GM21786 (cell line): ENCODE data around the gene ZC3H8.
"Not testable (repeated sequence)": the region's sequence is repeated elsewhere in the genome, so short reads cannot be mapped to it uniquely, and the experiment has no call there.

Experiments used
- ATAC-seq: cut with Tn5 transposase; IDR thresholded peaks from one replicate; pipeline ENCODE4 v1.9.1; 2021; ENCODE audit not compliant: unreplicated experiment

Gene ZC3H8

DNA sequence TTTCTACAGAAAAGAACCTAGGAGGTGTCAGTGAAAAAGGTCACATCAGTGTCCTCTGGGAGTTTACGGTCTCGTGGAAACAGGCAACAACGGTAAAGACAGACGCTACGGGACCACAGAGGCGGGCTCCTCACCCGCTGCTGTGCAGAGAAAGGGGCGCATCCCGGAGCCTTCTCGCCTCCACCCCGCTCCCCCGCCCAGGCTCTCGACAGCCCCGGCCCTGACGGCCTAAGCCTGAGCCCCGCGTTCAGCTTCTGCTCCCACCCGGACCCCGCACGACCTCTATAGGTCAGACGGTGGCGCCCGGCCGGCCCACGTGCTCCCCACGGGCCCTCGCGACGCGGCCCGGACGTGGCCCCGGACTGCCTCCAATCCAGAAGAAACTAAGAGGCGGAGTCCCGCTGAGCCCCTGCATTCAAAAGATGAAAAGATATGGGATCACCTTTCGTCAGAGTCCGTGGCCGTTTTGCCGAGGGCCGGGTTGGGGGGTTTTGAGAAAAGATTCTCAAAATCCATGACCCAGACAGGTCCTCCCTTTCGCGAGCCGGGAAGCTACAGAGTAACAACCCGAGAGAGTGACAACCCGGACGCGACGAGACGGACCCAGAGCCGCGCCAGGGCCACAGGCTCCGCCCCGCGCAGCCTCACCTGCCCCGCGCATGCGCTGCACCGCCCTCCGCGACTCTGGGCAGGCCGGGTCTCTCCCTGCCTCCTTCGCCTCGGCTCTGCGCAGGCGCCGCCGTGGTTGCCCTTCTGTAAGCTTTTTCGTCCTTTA, at the start of gene ZC3H8:
Gene ZC3H8, minus strand, starts transcription at position 577 of the 775 bp plus-strand sequence. Its CDS starts 61 bp downstream, at position 516.
- peak; percentile 89 for ATAC-seq

DNA sequence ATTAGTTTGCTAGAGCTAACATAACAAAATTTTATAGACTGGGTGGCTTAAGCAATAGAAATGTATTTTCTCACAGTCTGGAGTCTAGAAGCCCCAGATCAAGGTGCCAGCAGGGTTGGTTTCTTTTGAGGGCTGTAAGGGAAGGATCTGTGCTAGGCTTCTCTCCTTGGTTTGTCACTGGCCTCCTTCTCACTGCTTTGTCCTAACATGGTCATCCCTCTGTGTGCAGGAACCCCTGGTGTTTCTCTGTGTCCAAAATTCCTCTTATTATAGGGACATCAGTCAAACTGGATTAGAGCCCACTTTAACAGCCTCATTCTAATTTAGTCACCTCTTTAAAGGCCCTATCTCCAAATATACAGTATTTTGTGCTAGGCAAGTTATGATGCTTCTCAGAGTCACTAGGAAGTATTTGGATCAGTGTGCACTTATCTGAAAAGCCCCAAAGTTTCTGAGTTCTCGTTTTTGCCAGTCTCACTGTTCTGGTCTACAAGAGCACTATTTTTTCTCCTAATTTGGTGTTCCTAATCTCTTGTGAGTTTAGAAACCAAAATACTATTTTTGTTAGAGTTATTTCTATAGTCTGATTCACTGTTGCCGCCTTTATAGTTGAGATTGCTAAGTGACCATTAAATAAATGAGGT, 49.6 kb upstream of the ZC3H8 start:
- no peak for ATAC-seq

DNA sequence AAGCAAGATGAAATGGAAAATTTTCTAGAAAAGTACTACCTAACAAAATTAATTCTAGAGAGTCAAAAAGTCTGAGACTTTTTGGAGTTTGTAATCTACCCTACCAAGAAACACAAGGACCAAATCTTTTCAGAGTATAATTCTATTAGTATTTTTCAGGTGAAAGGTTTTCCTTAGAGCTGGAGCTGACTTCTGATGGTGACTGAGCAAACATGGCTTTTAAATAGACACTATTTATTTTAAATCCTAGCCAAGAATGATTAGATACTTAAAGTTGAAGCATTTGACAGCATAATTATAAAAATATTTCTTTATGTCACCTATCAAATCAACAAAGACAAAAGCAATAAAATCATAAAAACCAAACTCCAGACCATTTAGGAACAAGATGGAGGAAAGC, 47.1 kb upstream of the ZC3H8 start:
- no peak for ATAC-seq

DNA sequence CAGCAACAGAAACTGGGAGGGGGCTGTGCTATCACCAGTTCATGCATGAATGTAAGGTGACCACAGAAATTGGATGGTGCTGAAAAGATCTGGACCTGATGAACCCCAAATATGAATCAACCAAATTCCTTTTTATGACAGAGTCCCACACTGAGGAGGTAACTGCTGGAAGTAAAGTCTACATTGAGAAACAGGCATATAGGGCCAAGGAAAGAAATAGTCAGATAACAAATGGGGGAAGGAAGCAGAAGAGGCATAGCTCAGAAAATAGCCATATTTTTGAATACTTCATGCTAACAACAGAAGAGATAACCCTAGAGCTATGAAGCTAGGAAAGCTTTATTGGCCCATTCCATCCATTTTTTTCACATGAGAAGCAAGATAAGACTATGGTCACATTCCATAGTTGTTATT, 46.3 kb upstream of the ZC3H8 start:
- no peak for ATAC-seq

DNA sequence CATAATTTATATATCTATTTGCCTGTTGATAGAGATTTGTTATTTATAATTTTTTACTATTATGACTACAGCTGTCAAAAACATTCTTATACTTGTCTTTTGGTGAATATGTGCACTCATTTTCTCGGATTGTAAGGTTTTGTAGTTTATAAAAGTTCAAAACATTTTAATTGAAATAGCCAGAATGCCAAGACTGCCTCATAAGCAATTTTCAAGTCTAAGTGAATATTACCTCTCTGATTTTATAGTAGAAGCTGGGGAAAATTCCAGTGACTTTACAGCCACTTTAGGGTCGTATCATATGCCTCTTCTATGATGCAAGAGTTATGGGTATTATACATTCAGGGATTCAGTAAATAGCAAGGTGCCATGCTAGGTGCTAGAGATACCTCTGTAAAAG, 41.6 kb upstream of the ZC3H8 start:
- ATAC-seq, result no peak

DNA sequence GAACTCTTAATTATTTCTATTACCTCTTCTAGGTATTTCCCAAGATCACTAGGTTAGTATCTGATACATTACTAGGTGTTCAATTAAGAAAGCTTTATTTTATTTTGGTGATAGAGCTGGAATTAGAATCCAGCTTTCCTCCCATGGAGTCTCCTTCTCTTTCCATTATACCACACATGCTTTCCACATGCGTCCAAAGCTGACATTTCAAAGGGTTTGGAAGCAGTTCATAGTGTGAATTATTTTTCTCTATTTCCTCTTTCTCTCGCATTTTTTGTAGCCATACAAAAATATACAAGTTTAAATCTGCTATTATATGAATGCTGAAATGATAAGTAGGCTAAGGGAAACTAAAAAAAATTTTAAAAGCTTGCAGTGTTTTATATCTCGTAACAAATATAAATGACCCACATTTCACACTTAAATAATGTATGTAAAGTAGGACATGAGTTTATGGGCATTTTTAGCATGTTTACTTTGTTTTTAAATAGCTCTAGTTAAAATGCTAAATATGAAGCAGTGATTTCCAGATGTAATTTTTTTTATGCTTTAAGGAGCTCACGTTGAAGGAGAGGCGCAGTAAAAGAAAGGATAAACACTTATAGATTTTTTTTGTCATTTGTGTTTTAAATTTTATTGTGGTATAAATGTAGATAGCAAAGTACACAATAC, 40.7 kb upstream of the ZC3H8 start:
- ATAC-seq, result no peak

DNA sequence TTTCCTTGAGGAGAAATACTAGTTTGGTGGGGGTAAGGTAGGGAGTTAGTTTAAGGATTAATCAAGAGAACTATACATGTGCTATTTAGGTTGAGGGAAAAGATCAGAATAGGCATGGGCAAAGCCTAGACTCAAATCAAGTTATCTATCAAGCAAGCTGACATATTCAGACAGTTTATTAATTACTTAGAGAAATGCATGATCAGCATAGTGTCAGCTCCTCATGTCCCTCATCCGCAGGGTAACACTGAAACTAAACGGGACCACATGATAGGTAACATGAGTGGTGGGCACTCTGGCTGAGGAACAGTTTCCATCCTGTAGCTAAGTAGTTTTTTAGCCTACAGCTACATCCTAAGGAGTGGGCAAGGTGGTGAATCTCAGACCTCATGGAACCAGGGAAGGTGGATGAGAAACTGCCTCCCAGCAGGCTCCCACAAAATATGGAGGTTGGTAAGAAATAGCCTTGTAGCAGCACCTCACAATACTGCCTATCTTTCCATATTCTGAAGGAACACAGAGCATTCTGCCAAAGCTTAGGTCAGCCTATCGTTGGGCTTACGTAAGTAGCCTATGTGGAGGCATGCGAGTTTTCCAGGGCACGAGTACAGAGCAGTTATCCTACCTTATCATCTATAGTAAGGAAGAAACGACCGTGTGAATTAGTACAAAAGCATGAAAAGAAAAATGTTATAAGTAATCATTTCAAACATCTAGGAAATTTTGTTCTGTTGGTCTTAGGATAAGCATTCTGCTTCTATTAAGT, 39.0 kb upstream of the ZC3H8 start:
- no peak for ATAC-seq

DNA sequence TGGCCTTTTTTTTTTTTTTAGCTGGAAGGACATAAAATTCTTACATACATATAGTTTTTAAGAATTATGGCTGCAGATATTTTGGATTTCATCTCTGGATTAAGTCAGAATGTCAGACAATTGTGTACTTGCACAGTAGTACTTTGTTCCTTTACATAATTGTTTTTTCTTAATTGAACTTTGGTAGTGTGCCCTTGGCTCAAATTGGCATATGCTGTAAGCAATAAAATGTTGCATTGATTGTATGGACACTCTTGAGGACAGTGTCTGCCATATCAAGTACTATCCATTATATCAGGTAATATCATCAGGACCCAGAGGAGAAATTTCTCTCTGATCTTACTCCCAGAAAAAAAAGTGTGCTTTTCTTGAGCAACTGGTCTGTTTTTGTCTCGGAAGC, 35.8 kb upstream of the ZC3H8 start:
- no peak for ATAC-seq

DNA sequence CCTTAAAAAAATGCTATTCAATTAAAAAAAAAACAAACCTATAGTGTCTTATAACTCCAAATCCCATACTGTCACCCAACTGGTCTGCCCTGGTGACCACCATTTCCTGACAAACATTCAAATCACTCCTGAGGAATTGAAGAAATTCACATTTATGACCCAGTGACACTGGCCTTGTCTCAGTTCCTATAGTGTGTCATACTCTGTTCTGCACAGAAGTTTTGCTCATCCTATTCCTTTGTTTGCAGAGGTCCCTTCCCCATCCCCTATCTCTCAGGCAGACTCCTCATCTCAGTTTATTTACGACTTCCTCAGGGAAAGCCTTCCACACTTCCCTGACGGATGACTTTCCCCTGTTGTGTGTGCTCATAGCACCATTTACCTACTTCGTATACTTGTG, 35.2 kb upstream of the ZC3H8 start:
- ATAC-seq, result no peak

DNA sequence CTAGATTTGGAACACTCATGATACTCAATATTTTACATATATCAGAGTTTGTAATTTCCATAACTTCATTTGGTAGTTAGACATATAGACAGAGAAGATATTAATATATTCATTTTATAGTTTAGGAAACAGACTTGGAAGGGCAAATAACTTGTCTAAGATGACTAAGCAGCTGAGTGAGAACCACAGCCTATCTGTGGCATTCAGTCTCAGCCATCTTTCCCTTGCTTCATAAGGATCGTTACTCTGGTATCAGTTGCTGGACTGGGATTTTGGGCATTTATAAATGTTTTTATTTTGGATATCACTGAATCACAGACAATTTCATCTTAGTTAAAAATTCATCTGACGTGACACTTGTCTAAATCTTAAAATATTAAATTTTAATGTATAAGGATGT, 28.7 kb upstream of the ZC3H8 start:
- ATAC-seq, result not testable (repeated sequence)

DNA sequence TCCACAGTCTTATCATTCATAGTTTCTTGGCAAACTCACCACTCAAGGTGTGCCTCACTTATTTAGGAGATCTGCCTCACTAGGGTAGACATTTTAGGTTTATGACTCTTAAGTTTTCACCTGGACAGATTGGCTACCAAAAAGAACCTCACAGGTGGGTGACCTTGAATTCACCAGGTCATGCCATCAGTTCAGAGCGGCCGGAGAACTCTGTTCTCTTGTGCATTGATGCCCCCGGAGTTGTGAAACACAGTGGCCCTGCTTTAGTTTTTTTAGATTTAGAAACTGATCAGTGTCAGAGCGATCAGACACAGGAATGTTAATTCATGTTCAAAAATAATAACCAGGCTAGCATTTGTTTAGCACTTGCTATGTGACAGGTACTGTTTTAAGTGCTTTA, 27.2 kb upstream of the ZC3H8 start:
- not testable (repeated sequence) for ATAC-seq

DNA sequence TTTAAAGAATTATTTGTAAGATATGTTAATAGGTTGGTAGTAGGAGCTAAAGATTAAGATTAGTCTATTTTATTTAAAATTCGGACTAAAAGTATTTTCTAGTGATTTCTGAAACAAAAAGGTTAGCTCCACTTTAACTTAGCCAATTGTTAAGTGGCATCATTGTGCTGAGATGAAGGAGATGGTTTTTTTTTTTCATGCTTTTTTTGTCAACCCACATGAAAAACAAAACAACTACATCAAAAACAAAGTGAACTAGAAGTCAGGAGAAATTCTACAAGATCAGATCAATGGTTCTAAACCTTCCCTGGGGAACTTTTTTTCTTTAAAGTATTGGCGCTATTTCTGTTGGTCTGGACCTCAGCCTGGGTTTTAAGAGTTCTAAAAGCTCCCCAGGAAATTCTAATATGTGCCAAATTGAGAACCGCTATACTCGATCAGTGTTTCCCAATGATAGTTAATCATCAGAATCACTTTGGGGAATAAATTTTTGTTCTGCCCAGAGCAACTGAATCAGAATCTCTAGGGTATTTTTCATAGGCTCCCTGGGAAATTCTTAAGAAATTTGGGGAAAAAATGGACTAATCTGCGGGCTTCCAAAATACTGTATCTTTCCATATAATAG, 22.9 kb upstream of the ZC3H8 start:
- no peak for ATAC-seq

DNA sequence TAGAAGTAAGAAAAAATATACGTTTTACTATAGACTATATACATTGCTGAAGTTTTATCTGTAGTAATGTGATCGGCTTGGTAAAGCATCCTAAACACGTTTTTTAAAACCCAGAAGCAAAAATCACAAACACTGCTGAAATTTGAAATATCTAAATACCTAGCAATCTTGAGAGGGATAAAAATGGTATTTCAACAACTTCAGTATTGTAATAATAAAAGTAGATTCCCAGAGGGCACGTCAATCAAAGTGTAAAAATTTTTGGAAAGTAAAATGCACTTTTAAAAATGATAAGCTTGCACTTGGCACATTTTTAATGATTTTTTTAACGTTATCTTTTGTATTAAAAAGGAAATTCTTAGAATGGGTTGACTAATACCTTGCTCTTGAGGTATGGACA, 22.1 kb upstream of the ZC3H8 start:
- ATAC-seq, result no peak

DNA sequence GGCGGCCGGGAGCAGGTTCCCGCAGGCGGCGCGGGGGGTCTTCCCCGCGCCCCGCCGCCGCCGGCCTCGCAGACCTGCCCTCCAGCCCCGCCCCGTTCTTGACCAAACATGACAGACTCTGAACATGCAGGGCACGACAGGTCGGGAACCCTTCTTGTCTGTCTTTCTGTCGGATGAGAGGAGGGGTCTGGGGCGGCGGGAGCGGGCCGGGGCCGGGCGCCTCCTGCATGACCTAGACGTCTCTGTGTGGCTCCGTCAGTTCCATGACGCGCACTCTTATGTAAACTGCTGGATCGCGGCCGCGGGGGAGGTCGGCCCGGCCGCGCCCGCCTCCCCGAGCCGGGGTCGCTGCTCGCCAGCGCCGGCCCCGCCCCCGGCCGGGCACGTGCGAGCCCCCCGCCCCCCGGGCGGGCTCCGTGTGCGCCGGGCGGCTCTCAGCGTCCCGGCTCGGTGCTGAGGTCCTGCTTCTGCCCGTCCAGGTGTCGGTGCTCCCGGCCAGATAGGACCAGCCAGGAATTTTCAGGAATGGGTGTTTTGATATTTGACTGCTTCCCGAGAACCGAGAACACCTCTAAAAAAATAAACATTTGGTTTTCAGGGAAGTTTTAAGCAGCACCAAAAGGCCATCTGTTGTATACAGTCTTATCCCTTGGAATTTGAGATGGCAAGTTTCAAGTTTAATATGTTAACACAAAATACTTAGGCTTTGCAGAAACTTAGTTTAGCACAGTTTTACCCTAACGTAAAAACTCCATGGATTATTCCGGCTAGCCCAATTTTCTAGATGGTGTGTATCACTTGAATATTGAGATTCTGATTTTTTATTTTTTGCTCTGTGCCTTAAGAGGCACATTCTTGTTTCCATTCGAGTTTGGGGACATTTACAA, 21.3 kb upstream of the ZC3H8 start:
- peak; percentile 40 for ATAC-seq

DNA sequence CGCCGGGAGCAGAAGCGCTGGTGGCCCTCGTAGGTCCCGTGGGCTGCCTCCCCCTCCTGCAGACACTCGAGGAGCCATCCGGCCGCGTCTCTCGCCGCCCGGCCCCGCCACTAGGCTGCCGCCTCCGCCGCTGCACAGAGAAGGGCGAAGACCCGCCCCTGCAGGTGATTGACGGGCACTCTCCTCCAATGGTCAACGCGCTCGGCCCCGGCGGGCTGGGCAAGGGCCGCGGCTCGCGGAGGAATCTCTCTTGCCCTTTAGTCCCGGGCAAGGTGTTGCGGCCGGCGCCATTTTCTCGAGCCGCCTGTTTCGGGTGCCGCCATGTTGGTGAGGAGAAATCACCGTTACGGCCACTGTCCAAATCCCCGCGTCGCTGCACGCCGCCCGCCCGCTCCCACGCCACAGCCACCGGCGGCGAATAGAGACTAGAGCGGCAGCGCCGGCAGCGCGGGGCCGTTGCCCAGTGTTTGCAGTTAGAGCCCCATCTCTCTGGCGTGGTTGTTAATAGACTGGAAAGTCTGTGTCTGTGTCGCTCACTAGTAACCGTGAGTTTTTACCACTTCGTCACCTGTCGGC, 20.6 kb upstream of the ZC3H8 start, which contains the start of gene ZC3H6:
Gene ZC3H6, plus strand, starts transcription at position 287 of the 576 bp plus-strand sequence. CDS start 398 bp downstream, outside the sequence.
- ATAC-seq, result peak; percentile 97

DNA sequence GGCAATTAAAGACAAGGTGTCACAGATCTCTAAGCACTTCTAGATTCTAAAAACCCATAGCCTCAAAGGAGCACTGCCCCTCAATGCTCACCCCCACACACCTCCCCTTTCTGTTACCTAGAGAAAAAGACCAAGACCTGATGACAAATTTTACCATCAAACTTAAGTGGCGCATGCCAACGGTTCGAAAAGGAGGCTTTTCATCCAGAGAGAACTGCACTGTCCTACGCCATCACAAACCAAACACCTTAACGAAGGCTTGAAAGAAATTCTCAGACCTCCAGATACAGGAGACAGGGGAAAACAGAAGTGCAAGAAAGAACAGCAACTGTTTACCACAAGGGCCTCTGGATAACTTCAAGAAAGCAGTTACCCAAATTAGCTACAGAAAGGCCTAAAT, 18.5 kb upstream of the ZC3H8 start:
- no peak for ATAC-seq

DNA sequence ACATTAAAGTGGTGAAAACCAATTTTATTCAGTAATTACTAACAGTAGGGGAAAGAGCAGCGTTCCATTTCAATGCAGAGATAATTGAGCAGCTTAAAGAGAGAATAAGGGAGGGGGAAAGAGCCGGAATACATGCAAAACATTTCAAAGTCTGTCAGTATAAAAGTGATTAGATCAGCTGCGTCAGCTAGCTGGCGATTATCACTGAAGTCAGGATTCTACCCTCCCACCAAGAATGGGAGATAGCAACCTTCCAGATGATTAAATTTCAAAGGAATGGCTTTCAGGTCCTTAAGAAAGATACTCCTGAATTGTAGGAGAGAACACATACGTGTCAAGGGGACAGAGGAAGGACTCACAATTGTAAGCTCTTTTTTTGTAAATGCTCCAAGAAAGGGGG, 17.8 kb upstream of the ZC3H8 start:
- ATAC-seq, result no peak

DNA sequence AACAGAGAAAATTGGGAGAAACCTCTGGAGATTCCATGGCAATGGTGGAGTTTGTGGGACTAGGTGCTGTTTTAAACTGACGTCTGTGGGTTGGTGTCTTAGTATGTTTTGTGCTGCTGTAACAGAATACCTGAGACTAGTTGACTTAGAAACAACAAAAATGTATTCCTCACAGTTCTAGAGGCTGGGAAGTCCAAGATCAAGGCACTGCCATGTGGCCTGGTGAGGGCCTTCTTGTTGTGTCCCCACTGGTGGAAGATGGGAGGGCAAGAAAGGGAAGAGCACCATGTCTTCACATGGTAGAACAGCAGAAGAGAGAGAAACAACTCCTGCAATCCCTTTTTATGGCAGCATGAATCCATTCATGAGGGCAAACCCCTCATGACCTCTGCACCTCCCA, 13.7 kb upstream of the ZC3H8 start:
- no peak for ATAC-seq

DNA sequence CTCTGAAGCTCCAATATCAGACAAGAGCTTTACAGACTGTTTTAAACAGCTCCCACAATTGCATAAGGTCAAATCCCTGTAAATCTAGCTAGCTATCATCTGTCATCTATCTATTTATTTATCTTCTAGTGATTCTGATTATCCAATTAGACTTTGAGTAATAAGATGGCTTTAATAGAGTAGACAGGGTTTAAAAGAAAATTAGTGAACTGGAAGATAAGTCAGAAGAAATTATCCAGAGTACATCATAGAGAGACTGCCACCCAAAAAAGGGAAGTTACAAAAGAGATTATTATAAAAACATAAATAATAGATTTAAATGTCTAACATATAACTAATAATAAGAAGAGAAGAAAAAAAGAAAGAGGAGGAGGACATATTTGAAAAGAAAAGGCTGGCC, 8.0 kb upstream of the ZC3H8 start:
- ATAC-seq, result no peak

DNA sequence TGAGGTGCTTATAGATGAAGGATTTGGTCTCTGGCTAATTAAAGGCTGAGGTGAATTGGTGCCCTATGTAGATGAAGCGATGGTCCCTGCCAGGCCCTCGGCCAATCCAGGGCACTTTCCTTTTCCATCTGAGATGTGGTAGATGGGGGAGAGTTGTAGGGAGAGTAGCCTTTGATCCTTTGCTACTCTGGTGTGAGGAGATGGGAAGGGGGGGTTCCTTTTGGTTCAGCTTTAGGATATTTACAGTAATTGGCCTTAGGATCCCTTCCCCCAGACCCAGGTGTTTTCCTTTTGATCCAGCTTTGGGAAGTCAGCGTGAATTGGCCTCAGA, 5.4 kb upstream of the ZC3H8 start:
- ATAC-seq, result no peak
